NCI-H146 treated with DMSO at 0.1 percent for 48 hours (cell line): ENCODE results near the gene CRISPLD2.
"Not testable (repeated sequence)": the region's sequence is repeated elsewhere in the genome, so short reads cannot be mapped to it uniquely, and the experiment has no call there.

Experiments
- DNase-seq: peaks from one replicate; lab custom pipeline; 2025; ENCODE audit not compliant: unreplicated experiment; lab: John Stamatoyannopoulos, UW

CRISPLD2 gene

GRCh38 chr16:84855435-84856202 lies 35.8 kb downstream of the CRISPLD2 start:
- DNase-seq, result not testable (repeated sequence)

GRCh38 chr16:84856203-84856581 lies 36.4 kb downstream of the CRISPLD2 start:
- DNase-seq, result not testable (repeated sequence)

GRCh38 chr16:84856811-84857210 lies 37.0 kb downstream of the CRISPLD2 start:
- not testable (repeated sequence) for DNase-seq

- DNase-seq, result no peak
Observed at GRCh38 chr16:84859681-84860080, 39.9 kb downstream of the CRISPLD2 start.

- no peak for DNase-seq
Observed at GRCh38 chr16:84860383-84860782, 40.6 kb downstream of the CRISPLD2 start.

- DNase-seq, result no peak
Observed at GRCh38 chr16:84861671-84862070, 41.9 kb downstream of the CRISPLD2 start.

GRCh38 chr16:84862804-84863480 lies 43.2 kb downstream of the CRISPLD2 start:
- DNase-seq, result no peak

- no peak for DNase-seq
Observed at GRCh38 chr16:84863481-84863814, 43.7 kb downstream of the CRISPLD2 start.

- no peak for DNase-seq
Observed at GRCh38 chr16:84864326-84864955, 44.7 kb downstream of the CRISPLD2 start.

- no peak for DNase-seq
Observed at GRCh38 chr16:84867696-84868095, 47.9 kb downstream of the CRISPLD2 start.

- DNase-seq, result no peak
Observed at GRCh38 chr16:84868328-84868727, 48.5 kb downstream of the CRISPLD2 start.

GRCh38 chr16:84868829-84869472 lies 49.2 kb downstream of the CRISPLD2 start:
- DNase-seq, result no peak

GRCh38 chr16:84869473-84869845 lies 49.7 kb downstream of the CRISPLD2 start:
- no peak for DNase-seq

GRCh38 chr16:84872971-84873370 lies 53.2 kb downstream of the CRISPLD2 start:
- not testable (repeated sequence) for DNase-seq

GRCh38 chr16:84874004-84874435 lies 54.2 kb downstream of the CRISPLD2 start:
- DNase-seq, result no peak

GRCh38 chr16:84874553-84874952 lies 54.8 kb downstream of the CRISPLD2 start:
- DNase-seq, result no peak

GRCh38 chr16:84874983-84875382 lies 55.2 kb downstream of the CRISPLD2 start:
- no peak for DNase-seq

- DNase-seq, result no peak
Observed at GRCh38 chr16:84875846-84876245, 56.1 kb downstream of the CRISPLD2 start.

GRCh38 chr16:84876873-84877606 lies 57.3 kb downstream of the CRISPLD2 start:
- no peak for DNase-seq

- no peak for DNase-seq
Observed at GRCh38 chr16:84878770-84879169, 59.0 kb downstream of the CRISPLD2 start.
